ENCODE data around the gene SLAMF9. TPM values are rescaled to one million over a fixed set of nuclear protein-coding genes. Genes with fewer than 3 reads are reported as not detected.
A peak's percentile ranks its signal among the peaks of the same experiment; 100 is the strongest.

Gene SLAMF9
- total and polyA plus RNA-seq, 2 donors (not counting 3 experiments of a cell fraction or from before 2014, with no cell fraction given): not detected

DNA sequence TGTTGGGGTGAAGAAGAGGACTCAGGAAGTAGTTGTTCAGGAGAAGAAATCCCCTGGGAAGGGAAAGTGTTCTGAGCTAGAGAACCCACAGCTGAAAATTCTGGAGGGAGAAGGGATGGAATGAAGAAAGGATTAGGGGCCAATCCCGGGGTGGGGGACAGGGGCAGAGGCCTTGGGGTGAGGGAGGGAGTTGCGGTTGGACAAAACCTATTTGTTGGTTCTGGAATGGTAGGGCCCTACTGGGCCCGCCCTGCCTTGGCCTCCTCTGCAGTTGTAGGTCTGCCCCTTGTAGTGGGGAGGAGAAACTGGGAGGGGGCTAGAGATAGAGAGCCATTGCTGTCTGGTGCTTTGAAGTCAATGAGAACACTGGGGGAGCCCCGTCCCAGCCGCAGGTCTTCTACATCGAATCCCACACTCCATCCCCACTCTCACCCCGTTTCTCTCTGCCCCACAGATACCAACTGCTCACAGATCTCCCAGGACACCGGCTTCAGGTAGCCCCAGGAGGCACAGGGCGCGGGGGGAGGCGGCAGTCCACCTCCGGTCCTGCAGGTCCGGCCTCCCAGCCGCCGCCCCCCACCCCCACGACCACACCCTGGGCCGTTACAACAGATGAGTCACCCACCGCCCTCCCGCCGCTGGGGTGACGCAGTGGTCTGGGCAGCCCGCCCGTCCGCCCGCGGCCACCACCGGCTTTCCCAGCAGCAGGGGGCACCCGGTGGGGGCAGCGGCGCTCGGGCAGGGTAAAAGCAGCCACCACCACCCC is 29.8 kb downstream of the SLAMF9 start:
- Histone ChIP-seq H3K79me2 (ENCODE audit: control insufficient read depth, insufficient read depth, low read length) (peaks cover 59% of the 10 kb centered on the region), H3K36me3 (ENCODE audit: control insufficient read depth in 2 of 2, extremely low read depth in 1 of 2, insufficient read depth in 2 of 2, low read length in 2 of 2) (peaks cover 7 to 11% of the 10 kb centered on the region in 2 experiments), H3K4me1 (ENCODE audit: control insufficient read depth, extremely low read depth, insufficient read depth, low read length) (peaks cover 27% of the 10 kb centered on the region), H2AFZ (ENCODE audit: low read depth, low read length) (no peak overlapping the region), H3K27ac (ENCODE audit: insufficient read depth, low read depth, low read length) (peak overlapping the region; percentile 98), H3K9me1 (replicated peaks; ENCODE audit: control insufficient read depth, extremely low read depth, insufficient read depth, low read length) (no peaks in the 10 kb centered on the region), H3K9me3 (replicated peaks; ENCODE audit: control insufficient read depth, insufficient read depth, low read length) (no peaks in the 10 kb centered on the region), H3K4me3 (replicated peaks in 1 of 3; ENCODE audit: insufficient read depth in 1 of 3, low read depth in 1 of 3, low read length in 3 of 3) (peak overlapping the region; percentile 46 to 78 (median 71)), H4K20me1 (replicated peaks; ENCODE audit: control insufficient read depth, extremely low read depth, insufficient read depth, low read length) (no peaks in the 10 kb centered on the region), H3K4me2 (ENCODE audit: insufficient read depth, low read length) (peak overlapping the region; percentile 85), H3K27me3 (ENCODE audit: control insufficient read depth in 2 of 2, insufficient read depth in 2 of 2, low read length in 2 of 2) (no peaks in the 10 kb centered on the region), H3K9ac (replicated peaks; ENCODE audit: extremely low read depth, insufficient read depth, low read length) (peak overlapping the region; percentile 100)
- DNase-seq (ENCODE audit: low read depth, low spot score) (peak; percentile 90), FAIRE-seq (peak; percentile 76)
- dilution Hi-C loops (cut with MboI; ENCODE audit: extremely low pct_ligation_motif_present, low sequenced_read_pairs): no loop called here
- POLR2A ChIA-PET: interaction anchor here (0.5 to 2.3 kb wide), 4 partner anchors 8 to 304 kb away, joined by 3 to 9 read pairs (median 6); no protein-coding TSS in a partner anchor
- BruUV-seq (replicated peaks): no TSS peak
- CTCF ChIA-PET: interaction anchor here (0.9 to 7.5 kb wide), 7 partner anchors 8 to 126 kb away, joined by 3 to 71 read pairs (median 4); no protein-coding TSS in a partner anchor
- peak; percentile 88 for TF ChIP-seq FOS (IDR thresholded peaks at IDR 0.05; ENCODE audit: borderline replicate concordance, insufficient read depth, low read length)
- TF ChIP-seq POLR2A (IDR thresholded peaks at IDR 0.05; ENCODE audit: low read depth, low read length): peak; percentile 71
- no peak for TF ChIP-seq EZH2 (IDR thresholded peaks at IDR 0.05; ENCODE audit: borderline replicate concordance, low read depth, low read length, severe bottlenecking)
- no peak for TF ChIP-seq GATA2 (IDR thresholded peaks at IDR 0.05; ENCODE audit: insufficient read depth, insufficient read length, low read depth, low read length)
- TF ChIP-seq MYC (IDR thresholded peaks at IDR 0.05; ENCODE audit: low read depth, low read length): peak; percentile 28
- TF ChIP-seq, protein P1, sequence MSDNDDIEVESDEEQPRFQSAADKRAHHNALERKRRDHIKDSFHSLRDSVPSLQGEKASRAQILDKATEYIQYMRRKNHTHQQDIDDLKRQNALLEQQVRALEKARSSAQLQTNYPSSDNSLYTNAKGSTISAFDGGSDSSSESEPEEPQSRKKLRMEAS (IDR thresholded peaks at IDR 0.05; ENCODE audit: insufficient read depth, insufficient read length): no peak
- TF ChIP-seq, protein P2, sequence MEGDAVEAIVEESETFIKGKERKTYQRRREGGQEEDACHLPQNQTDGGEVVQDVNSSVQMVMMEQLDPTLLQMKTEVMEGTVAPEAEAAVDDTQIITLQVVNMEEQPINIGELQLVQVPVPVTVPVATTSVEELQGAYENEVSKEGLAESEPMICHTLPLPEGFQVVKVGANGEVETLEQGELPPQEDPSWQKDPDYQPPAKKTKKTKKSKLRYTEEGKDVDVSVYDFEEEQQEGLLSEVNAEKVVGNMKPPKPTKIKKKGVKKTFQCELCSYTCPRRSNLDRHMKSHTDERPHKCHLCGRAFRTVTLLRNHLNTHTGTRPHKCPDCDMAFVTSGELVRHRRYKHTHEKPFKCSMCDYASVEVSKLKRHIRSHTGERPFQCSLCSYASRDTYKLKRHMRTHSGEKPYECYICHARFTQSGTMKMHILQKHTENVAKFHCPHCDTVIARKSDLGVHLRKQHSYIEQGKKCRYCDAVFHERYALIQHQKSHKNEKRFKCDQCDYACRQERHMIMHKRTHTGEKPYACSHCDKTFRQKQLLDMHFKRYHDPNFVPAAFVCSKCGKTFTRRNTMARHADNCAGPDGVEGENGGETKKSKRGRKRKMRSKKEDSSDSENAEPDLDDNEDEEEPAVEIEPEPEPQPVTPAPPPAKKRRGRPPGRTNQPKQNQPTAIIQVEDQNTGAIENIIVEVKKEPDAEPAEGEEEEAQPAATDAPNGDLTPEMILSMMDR (IDR thresholded peaks at IDR 0.05; ENCODE audit: extremely low read depth in 1 of 2, insufficient read depth in 1 of 2, low read depth in 1 of 2, low read length in 2 of 2): peak in 1 of 2 donors; percentile 28
- peak; percentile 85 for TF ChIP-seq POLR2AphosphoS5 (IDR thresholded peaks at IDR 0.05; ENCODE audit: insufficient read depth, low read depth, low read length)
- peak; percentile 61 for TF ChIP-seq JUN (IDR thresholded peaks at IDR 0.05; ENCODE audit: borderline replicate concordance, insufficient read depth, insufficient read length, low read depth)
- intact Hi-C loops (cut with micrococcal nuclease): loop anchor here (1.0 to 10.0 kb wide), 6 partner anchors 8 to 1909 kb away; no protein-coding TSS in a partner anchor

Data from endothelial cell of umbilical vein (primary cell).